GM19351 (cell line): ENCODE results near the gene FXYD3.

Experiments
- ATAC-seq: cut with Tn5 transposase; IDR thresholded peaks from one replicate; pipeline ENCODE4 v1.9.1; 2021; ENCODE audit warnings: mild to moderate bottlenecking, moderate library complexity; ENCODE audit not compliant: unreplicated experiment

Gene FXYD3

DNA sequence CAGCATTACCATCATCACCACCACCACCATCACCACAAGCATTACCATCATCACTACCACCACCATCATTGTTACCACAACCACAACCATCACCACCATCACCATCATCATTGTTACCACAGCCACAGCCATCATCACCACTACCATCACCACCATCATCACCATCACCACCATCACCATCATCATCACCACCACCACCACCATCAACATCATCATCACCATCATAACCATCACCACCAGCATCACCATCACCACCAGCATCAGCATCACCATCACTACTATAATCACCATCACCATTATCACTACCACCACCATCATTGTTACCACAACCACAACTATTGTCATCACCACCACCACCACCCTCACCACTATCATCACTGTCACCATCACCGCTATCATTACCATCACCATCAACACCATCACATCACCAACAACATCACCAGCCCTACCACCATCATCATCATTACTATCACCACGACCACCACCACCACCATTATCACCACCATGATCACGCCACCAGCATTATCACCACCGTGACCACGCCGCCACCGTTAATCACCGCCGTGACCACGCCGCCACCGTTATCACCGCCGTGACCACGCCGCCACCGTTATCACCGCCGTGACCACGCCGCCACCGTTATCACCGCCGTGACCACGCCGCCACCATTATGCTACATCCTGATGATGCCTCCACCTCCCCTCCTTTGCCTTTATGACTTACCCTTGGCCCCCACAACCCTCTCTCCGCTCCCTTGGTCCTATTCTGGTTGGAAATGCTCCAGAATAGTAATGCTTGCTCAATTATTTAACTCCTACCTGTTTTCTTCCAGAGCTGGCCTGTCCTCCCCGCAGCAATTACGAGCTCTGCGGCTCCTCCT lies 10.0 kb upstream of the FXYD3 start:
- no peak for ATAC-seq

DNA sequence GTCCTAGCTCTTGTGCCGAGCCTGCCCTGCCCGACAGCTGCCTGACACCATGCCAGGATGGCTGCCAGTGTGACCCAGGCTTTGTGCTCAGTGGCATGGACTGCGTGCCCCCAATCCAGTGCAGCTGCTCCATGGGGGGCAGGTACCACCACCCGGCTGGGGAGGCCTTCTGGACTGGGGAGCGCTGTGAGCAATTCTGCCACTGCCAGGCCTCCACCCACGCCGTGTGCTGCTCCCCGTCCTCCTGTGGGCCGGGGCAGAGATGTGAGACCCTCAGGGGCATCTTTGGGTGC lies 9.4 kb upstream of the FXYD3 start:
- no peak for ATAC-seq

DNA sequence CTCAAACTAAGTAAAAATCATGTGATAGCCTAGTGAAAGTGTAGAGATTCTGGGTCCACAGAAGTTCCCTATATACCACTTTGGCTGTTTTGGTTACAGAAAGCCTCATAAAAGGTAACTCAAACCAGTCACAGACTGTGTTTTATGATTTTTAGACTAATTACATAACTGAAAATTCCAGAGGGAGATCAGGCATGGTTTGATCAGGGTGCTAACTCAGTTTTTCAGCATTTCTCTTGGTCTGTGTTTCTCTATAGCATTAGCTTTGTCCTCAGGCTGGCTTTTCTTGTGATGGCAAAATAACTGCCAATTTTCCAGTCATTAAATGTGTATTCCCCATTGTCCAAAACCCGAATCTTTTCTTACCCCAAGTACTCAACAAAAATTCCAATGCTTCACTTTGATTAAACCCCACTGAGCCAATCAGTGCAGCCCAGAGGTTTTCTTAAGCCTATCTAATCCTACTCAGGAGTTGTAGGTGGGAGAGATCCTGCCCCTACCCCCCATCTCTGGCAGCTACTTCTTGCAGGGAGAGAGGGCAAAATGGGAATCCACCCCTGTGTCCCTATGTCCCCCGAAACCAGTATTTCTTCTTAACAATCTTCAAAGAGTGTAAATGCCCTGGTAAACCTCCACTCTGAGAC lies 8.6 kb upstream of the FXYD3 start:
- ATAC-seq: no peak

DNA sequence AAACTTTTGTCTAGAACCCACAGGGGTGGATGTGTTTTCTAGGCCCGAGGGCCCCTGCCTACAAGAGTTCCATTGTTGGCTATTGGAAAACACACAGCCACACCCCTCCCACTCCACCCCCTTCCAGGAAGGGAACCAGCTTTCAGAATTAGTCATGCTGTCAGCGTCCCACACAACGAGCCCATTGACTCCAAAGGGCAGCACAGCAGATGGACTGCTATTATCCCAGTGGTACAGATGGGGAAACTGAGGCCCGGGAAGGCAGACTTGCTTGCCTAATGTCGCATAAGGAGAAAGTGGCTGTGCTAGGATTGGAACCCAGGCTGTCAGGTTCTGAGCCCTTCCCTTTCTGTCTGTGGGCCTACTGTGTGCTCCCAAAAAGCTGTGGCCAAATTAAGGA lies 8.1 kb upstream of the FXYD3 start:
- no peak for ATAC-seq

GRCh38 chr19:35108730-35109129 lies 6.9 kb upstream of the FXYD3 start:
- ATAC-seq: no peak

DNA sequence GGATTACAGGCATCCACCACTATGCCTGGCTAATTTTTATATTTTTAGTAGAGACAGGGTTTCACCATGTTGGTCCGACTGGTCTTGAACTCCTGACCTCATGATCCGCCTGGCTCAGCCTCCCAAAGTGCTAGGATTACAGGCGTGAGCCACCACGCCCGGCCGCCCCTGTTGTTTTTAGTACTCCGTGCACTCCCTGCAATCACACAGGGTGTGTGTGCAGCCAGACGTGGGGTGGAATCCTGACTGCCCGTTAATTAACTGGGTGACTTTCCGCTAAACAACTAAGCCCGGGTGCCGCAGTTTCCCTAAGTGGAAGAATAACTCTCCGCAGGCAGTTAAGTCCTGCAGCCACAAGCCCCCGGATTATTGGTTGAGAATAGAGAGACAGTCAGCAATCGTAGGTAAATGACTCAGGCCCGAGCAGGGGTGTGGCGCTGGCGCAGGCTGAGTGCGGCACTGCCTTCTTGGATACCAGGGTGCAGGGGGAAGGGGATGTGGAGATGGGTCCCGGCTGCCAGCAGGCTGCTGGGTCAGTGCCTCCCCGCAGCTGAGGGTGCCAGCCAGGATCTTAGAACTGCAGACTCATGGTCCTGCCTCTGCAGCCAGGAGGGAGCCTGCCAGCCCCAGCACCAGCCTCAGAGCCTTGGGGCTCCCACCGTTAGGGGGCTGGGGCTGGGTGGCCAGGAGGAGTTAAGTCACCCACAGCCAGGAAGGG lies 6.1 kb upstream of the FXYD3 start:
- ATAC-seq: no peak

GRCh38 chr19:35110974-35111373 lies 4.6 kb upstream of the FXYD3 start:
- no peak for ATAC-seq

DNA sequence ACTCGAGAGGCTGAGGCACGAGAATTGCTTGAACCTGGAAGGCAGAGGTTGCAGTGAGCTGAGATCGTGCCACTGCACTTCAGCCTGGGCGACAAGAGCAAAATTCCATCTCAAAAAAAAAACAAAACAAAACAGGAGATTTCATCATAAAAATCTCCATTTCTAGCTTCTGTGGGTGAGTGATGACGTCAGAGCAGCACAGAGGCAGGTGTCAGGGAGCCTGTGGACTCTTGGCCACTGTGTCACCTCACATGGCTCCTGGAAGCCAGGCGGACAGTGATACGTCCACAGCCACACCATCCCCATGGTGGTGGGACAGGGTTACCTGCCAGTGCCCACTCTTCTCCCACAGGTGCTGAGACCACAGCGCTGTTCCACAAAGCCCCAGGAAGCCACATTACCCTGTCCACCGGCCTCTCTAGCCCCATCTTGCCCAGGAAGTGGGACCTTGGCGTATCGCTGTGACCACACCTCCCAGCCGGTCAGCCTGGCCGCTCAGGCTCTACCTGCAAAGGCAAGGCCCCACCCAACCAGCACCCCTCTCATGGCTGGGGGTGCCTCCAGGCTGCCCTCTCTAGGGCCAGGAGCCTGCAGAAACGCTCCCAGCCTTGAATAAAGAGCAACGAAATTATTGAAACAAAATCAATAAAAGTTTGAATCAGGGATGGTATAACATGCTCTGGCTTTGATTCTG lies 2.5 kb upstream of the FXYD3 start:
- no peak for ATAC-seq

- no peak for ATAC-seq
Observed at GRCh38 chr19:35114353-35115176, 1.1 kb upstream of the FXYD3 start.

GRCh38 chr19:35116072-35116801 lies 614 bp downstream of the FXYD3 start:
- no peak for ATAC-seq

GRCh38 chr19:35117116-35117515 lies 1.5 kb downstream of the FXYD3 start:
- no peak for ATAC-seq

DNA sequence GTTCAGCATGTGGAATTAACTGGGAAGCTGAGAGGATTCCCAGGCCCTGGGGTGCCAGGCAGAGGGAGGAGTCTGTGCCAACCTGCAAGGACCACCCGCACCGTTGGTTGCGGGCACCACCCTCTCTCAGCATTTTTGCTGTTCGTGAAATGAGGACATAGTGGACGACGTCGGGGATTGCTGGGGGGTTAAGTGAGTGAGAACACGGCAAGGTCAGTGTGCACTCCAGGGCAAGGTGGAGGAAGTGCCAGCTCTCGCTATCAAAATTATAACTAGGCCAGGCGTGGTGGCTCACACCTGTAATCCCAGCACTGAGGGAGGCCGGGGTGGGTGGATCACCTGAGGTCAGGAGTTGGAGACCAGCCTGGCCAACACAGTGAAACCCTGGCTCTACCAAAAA lies 2.2 kb downstream of the FXYD3 start:
- no peak for ATAC-seq

- no peak for ATAC-seq
Observed at GRCh38 chr19:35118268-35119020, 2.8 kb downstream of the FXYD3 start.

GRCh38 chr19:35119091-35119490 lies 3.5 kb downstream of the FXYD3 start:
- ATAC-seq: no peak

DNA sequence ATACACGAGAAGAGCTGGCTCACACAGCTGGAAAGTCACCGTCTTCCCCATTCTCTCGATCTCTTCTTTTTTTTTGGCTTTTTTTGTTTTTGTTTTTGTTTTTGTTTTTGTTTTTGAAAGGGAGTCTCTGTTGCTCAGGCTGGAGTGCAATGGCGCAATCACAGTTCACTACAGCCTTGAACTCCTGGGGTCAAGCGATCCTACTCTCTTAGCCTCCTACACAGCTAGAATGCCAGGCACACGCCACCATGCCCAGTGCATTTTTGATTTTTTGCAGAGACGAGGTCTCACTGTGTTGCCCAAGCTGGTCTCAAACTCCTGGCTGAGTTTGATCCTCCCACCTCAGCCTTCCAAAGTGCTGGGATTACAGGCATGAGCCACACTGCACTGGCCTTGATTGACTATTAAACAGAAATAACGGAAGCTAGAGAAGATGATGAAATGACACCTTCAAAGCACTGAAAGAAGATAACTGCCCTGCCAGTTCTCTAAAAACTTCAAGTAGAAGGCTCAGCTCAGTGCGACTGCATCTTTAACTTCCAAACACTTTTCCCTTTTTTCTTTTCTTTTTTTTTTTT lies 4.0 kb downstream of the FXYD3 start:
- ATAC-seq: no peak

- ATAC-seq: no peak
Observed at GRCh38 chr19:35120492-35120891, 4.9 kb downstream of the FXYD3 start.

DNA sequence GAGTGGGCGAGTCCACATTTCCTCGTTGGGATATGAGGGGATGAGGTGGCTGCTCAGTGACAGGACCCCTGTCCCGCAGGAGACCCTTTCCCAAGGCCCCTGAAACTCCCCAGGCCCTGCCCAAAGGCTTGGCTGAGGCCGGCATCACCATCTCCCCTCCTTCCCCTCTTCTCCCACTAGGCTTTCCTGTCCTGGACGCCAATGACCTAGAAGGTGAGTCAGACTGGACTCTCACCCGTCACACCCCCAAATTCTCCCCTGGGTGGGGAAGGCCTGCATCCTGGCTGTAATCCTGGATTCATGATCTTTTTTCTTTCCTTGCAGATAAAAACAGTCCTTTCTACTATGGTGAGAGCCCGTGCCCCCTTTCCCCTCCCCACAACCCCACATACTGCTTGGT lies 5.3 kb downstream of the FXYD3 start:
- no peak for ATAC-seq

DNA sequence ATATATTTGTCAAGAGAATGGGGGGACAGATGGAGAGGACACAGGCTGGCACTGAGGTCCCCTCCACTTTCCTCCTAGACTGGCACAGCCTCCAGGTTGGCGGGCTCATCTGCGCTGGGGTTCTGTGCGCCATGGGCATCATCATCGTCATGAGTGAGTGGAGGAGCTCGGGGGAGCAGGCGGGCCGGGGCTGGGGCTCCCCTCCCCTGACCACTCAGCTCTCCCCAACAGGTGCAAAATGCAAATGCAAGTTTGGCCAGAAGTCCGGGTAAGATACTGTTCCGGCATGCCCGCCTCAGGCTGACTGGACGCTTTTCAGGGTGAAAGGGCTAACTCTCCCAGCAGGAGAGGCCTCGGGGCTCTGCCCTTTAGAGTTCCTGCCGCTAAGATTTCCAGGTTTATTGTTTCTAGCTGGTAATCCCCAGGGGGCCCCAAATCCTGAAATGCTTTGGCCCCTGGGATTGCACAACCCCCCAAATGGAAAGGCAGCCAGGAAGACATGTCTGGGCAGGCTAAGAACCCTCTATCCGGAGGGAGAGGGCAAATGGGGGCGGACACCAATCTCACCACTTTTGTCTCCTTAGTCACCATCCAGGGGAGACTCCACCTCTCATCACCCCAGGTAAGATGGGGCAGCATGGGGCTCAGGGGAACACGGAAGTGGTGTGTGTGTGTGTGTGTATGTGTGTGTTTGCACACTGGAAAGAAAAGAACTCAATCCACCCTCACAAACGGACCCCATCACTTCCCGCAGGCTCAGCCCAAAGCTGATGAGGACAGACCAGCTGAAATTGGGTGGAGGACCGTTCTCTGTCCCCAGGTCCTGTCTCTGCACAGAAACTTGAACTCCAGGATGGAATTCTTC lies 7.3 kb downstream of the FXYD3 start:
- ATAC-seq: no peak
